Neural crest cell (in vitro differentiated cells): Measurements from ENCODE around the gene DNAJC6. TPM values are rescaled to one million over a fixed set of nuclear protein-coding genes. Genes with fewer than 3 reads are reported as not detected.

Experiments used
- DNase-seq: peaks from one replicate; pipeline ENCODE4 v3.0.0; 2021; ENCODE audit warnings: low read depth, mixed read lengths, low spot score
- H3K27ac Mint-ChIP-seq: one replicate; pipeline ENCODE4 v1.8.0; 2021; ENCODE audit warnings: mild to moderate bottlenecking, mixed read lengths; ENCODE audit not compliant: unreplicated experiment
- H3K27me3 Mint-ChIP-seq: 2 replicates; pipeline ENCODE4 v1.8.0; 2021; ENCODE audit warnings: low read depth, mild to moderate bottlenecking, mixed read lengths
- H3K36me3 Mint-ChIP-seq: 2 replicates; pipeline ENCODE4 v1.8.0; 2021; ENCODE audit warnings: low read depth, mild to moderate bottlenecking, mixed read lengths
- H3K4me1 Mint-ChIP-seq: 2 replicates; pipeline ENCODE4 v1.8.0; 2021; ENCODE audit warnings: mixed read lengths
- H3K4me3 Mint-ChIP-seq: one replicate; pipeline ENCODE4 v1.8.0; 2021; ENCODE audit warnings: mild to moderate bottlenecking, mixed read lengths
- H3K9me3 Mint-ChIP-seq: 2 replicates; pipeline ENCODE4 v1.8.0; 2021; ENCODE audit warnings: mixed read lengths
- CTCF ChIP-seq: fragments of 200-600 bp; sonication (generic); conservative IDR thresholded peaks from 2 replicates; pipeline ENCODE4 v1.5.0; 2021; ENCODE audit warnings: antibody characterized with exemption, mild to moderate bottlenecking
- total RNA-seq: library from RNA; stranded (reverse); gene quantifications from 2 replicates; pipeline ENCODE4 v1.2.1, GENCODE V29; 2021

DNAJC6 gene
- total RNA-seq, 1 donor from 2014 or later = 2.4 TPM

GRCh38 chr1:65386439-65386838 lies 77.1 kb downstream of the DNAJC6 start:
- H3K27ac Mint-ChIP-seq = no peak overlapping the region
- H3K27me3 Mint-ChIP-seq = peaks cover 2% of the 10 kb centered on the region
- peaks cover 3% of the 10 kb centered on the region for H3K9me3 Mint-ChIP-seq
- H3K4me3 Mint-ChIP-seq = no peak overlapping the region
- DNase-seq = no peak
- no peak for TF ChIP-seq CTCF
- no peaks in the 10 kb centered on the region for H3K4me1 Mint-ChIP-seq
- no peaks in the 10 kb centered on the region for H3K36me3 Mint-ChIP-seq

GRCh38 chr1:65387821-65388220 lies 78.5 kb downstream of the DNAJC6 start:
- H3K4me1 Mint-ChIP-seq = no peaks in the 10 kb centered on the region
- no peak for TF ChIP-seq CTCF
- no peaks in the 10 kb centered on the region for H3K27me3 Mint-ChIP-seq
- no peak for DNase-seq
- H3K27ac Mint-ChIP-seq = no peak overlapping the region
- no peak overlapping the region for H3K4me3 Mint-ChIP-seq
- no peaks in the 10 kb centered on the region for H3K36me3 Mint-ChIP-seq
- H3K9me3 Mint-ChIP-seq = peaks cover 3% of the 10 kb centered on the region

GRCh38 chr1:65388908-65389695 lies 79.8 kb downstream of the DNAJC6 start:
- Mint-ChIP-seq H3K36me3 (no peaks in the 10 kb centered on the region), H3K27me3 (no peaks in the 10 kb centered on the region), H3K9me3 (peaks cover 3% of the 10 kb centered on the region), H3K27ac (no peak overlapping the region), H3K4me3 (no peak overlapping the region), H3K4me1 (no peaks in the 10 kb centered on the region)
- DNase-seq = no peak
- TF ChIP-seq CTCF = no peak

GRCh38 chr1:65392497-65392896 lies 83.2 kb downstream of the DNAJC6 start:
- Mint-ChIP-seq H3K36me3 (no peaks in the 10 kb centered on the region), H3K27me3 (no peaks in the 10 kb centered on the region), H3K27ac (no peak overlapping the region), H3K9me3 (no peaks in the 10 kb centered on the region), H3K4me3 (no peak overlapping the region), H3K4me1 (no peaks in the 10 kb centered on the region)
- no peak for TF ChIP-seq CTCF
- DNase-seq = no peak

GRCh38 chr1:65393347-65393746 lies 84.0 kb downstream of the DNAJC6 start:
- Mint-ChIP-seq H3K27ac (no peak overlapping the region), H3K27me3 (no peaks in the 10 kb centered on the region), H3K4me3 (no peak overlapping the region), H3K9me3 (no peaks in the 10 kb centered on the region), H3K4me1 (no peaks in the 10 kb centered on the region), H3K36me3 (no peaks in the 10 kb centered on the region)
- no peak for TF ChIP-seq CTCF
- no peak for DNase-seq
